Activated T-cell treated with anti-CD3 and anti-CD28 coated beads for 24 hours (primary cell): Measurements from ENCODE around the gene GLB1L.

ENCODE experiments used
- DNase-seq: peaks from one replicate; pipeline ENCODE4 v3.0.0-alpha.2; 2020; ENCODE audit warnings: low read depth

Gene GLB1L

GRCh38 chr2:219221957-219222518, 23.2 kb downstream of the GLB1L start:
- no peak for DNase-seq

- no peak for DNase-seq
Observed at GRCh38 chr2:219220652-219221402, 24.4 kb downstream of the GLB1L start.

- DNase-seq, result no peak
Observed at GRCh38 chr2:219219784-219220532, 25.3 kb downstream of the GLB1L start.

GRCh38 chr2:219218732-219219701, 26.2 kb downstream of the GLB1L start, which contains the start of gene ABCB6:
Gene ABCB6 (minus strand): TSS chr2:219218958. CDS start chr2:219218673, 285 bp downstream.
- DNase-seq, result peak; percentile 85

GRCh38 chr2:219218217-219218731, 27.0 kb downstream of the GLB1L start:
- no peak for DNase-seq

GRCh38 chr2:219216535-219216915, 28.7 kb downstream of the GLB1L start:
- no peak for DNase-seq

- no peak for DNase-seq
Observed at GRCh38 chr2:219215871-219216534, 29.2 kb downstream of the GLB1L start.

- no peak for DNase-seq
Observed at GRCh38 chr2:219214786-219215185, 30.5 kb downstream of the GLB1L start.

GRCh38 chr2:219214141-219214540, 31.1 kb downstream of the GLB1L start:
- DNase-seq, result no peak

GRCh38 chr2:219213486-219214071, 31.7 kb downstream of the GLB1L start:
- no peak for DNase-seq

- no peak for DNase-seq
Observed at GRCh38 chr2:219213026-219213415, 32.2 kb downstream of the GLB1L start.

- no peak for DNase-seq
Observed at GRCh38 chr2:219210886-219211362, 34.3 kb downstream of the GLB1L start.

GRCh38 chr2:219210196-219210885, 34.9 kb downstream of the GLB1L start:
- DNase-seq, result no peak

- DNase-seq, result no peak
Observed at GRCh38 chr2:219209236-219210195, 35.7 kb downstream of the GLB1L start.

- no peak for DNase-seq
Observed at GRCh38 chr2:219207884-219208740, 37.1 kb downstream of the GLB1L start.

- DNase-seq, result no peak
Observed at GRCh38 chr2:219207134-219207883, 37.9 kb downstream of the GLB1L start.
